CD4-positive, alpha-beta T cell treated with Interleukin-10 for 1 hour (primary cell): Measurements from ENCODE around the gene VEGFA.
"Not testable (repeated sequence)": the region's sequence is repeated elsewhere in the genome, so short reads cannot be mapped to it uniquely, and the experiment has no call there.

Experiments
- DNase-seq: peaks from one replicate; pipeline ENCODE4 v3.0.0-alpha.2; 2020

The VEGFA gene

DNA sequence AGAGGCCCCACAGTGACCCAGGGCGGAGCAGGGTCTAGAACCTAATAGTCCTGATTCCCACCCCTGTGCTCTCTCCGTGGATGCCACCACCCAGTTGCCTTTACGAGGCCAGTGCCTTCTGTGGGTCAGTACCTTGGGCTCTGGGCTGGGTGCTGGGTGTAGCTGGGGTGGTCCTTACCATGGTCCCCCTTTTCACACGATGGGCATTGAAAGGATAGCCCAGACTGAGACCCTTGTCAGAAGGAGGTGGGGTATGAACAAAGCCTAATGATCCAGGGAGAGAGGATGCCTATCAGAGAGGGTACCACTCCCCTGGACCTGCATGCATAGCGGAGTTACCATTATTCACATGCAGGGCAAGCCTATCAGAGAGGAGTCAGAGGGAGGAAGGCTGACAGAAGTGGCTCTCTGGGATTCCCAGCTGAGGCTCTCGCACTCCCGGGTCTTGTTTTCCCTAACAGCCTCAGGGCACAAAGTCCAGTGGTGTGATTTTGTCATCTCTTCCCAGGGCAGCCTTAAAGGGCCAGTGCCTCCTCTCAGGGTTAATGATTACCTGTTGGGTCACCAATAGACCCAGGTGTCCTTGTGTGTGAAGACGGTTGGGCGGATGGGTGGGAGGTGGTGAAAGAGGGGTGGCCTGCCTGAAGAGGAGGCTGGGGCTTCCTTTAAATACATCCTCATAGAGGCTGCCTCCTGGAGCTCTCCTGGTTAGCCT, 36.2 kb downstream of the VEGFA start:
- DNase-seq, result no peak

- no peak for DNase-seq
Observed at GRCh38 chr6:43806758-43807227, 36.8 kb downstream of the VEGFA start.

GRCh38 chr6:43807228-43808061, 37.4 kb downstream of the VEGFA start:
- no peak for DNase-seq

DNA sequence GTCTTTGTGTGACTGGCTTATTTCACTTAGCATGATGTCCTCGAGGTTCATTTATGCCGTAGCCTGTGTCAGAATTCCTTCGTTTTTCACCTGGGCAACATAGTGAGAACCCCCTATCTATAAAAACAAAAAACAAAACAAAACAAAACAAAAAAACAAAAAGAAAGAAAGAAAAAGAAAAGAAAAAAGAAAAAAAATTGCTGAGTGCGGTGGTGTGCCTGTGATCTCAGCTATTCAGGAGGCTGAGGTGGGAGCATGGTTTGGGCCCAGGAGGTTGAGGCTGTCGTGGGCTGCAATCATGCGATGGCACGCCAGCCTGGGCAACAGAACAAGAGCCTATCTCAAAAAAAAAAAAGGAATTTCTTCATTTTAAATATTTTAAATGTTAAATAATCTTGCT, 38.4 kb downstream of the VEGFA start:
- DNase-seq, result no peak

GRCh38 chr6:43809417-43810305, 39.6 kb downstream of the VEGFA start:
- DNase-seq, result no peak

GRCh38 chr6:43810965-43811732, 41.1 kb downstream of the VEGFA start:
- DNase-seq, result no peak

DNA sequence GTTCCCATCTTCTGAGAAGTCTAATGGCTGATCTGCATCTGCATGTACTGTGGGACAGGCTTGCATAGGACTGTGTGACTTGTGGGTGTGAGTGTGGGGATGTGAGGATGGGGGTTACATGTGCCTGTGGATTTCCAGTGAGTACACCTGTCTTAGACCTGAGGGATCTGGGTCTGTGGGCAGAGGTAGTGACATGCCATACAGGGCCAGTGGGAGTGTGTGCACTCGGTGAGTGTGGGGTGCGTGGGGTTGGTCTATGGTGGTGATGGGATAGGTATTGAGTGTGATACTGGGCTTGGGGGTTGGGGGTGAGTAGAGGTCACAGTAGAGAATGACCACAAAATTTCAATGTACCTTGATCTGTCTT, 41.7 kb downstream of the VEGFA start:
- DNase-seq, result no peak

- DNase-seq, result peak; percentile 53
Observed at GRCh38 chr6:43812850-43813578, 43.0 kb downstream of the VEGFA start.

- no peak for DNase-seq
Observed at GRCh38 chr6:43814111-43814510, 44.1 kb downstream of the VEGFA start.

GRCh38 chr6:43814865-43815264, 44.9 kb downstream of the VEGFA start:
- DNase-seq, result no peak

DNA sequence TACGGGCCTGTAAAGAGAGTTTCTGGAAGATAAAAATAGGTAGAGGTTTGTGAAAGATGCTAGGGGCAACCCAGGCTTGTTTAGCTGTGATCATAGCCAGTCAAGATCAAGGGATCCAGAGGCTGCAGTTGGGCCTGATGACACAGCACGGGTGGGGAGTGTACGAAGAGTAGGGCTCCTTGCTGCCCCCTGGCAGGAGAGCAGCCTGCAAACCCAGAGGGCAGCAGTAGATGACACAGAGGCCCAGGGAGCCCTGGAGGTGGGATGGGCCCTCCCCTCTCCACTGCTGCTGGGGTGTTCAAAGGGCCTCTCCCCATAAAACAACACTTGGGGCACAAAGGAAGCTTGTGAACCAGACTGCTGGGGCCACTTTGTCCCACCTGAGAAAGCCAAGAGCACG, 47.2 kb downstream of the VEGFA start:
- DNase-seq, result no peak

DNA sequence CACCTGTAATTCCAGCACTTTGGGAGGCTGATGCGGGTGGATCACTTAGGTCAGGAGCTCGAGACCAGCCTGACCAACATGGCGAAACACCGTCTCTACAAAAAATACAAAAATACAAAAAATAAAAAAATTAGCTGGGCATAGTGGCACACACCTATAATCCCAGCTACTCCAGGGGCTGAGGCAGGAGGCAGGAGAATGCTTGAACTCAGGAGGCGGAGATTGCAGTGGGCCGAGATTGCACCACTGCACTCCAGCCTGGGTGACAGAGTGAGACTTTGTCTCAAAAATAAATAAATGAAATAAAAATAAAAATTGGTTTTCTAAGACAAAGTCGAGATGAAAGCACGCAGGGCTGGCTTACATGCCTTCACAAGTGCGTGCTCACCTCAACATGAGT, 49.0 kb downstream of the VEGFA start:
- not testable (repeated sequence) for DNase-seq

DNA sequence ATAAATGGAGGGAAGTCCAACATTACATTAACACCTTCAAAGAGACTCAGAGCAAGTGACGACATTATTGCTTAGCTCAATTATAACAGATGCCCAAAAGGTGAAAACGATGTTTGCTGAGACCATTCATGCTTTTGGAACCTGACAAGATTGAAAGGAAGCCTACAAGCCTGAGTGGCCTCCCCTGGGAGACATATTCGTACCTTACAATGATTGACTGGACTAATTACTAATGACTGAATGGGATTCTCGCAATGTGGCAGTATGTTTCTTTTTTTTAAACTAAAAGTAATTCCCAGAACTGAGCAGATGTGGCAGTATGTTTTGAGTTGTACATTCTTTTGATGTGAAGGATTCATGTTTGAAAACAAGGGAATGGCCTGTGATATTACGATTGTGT, 49.9 kb downstream of the VEGFA start:
- no peak for DNase-seq

DNA sequence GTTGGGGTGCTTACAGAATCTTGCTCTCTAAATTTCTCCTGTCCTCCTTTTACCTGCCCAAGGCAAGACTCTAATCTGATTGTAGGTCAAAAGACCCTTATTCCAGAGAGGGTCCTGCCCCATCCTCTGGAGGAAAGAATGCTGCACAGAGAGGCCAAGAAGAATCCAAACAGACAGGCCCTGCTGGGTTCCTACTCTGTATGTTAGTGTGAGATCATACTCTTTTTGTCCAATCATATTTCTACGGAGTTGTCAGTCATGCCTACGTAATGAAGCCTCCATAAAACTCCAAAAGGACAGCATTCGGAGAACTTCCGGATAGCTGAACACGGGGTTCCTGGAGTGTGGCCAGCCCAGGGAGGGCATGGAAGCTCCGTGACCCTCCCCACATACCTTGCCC, 50.5 kb downstream of the VEGFA start:
- no peak for DNase-seq

DNA sequence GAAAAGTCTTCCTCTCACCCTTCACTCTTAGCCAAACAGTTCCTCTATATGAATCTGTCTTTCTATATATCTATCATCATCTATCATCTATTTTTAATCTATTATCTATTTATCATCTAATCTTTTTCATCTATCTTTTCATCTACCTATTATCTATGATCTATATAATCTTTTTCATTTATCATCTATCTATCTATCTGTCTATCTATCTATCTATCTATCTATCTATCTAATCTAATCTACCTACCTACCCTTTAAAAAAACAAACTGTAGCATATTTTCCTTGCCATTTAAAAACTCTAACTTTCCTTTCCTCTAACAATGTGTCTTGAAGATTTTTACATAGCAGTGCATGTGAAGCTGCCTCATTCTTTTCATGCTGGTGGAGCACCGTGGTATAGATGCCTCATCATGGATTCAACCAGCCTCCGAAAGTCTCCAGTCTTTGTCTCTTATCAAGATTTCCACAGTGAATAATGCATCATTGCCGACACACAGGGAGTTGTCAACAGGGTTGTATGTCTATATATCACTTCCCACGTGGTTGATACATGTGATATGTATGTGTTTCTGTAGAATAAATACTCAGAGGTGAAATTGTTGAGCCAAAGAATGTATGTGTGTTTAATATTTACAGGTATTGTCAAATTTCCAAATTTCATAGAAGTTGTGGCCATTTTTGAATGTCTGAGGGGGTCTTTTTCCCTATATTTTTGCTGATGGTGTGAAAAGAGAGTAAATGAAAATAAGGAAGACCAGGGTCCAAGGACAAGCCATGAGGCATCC, 51.3 kb downstream of the VEGFA start:
- DNase-seq, result no peak

DNA sequence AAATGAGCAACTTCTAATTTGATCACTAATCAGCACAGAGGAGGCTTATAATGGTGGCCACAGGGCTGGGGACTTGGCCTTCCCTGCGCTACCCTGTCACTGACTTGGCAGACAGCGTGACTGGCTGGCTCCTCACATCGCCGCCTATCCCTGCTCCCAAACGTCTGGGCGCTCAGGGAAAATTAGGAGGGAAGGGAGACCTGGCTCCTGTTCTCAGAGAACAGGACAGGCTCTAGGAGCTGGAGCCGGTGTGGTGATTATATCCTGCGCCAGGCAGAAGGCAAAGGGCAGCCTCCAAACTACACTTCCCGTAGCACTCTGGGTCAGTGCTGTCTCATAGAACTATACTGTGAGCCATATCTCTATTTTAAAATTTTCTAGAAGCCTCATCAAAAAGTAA, 53.4 kb downstream of the VEGFA start:
- DNase-seq, result no peak

GRCh38 chr6:43823879-43824702, 54.1 kb downstream of the VEGFA start:
- DNase-seq, result no peak

DNA sequence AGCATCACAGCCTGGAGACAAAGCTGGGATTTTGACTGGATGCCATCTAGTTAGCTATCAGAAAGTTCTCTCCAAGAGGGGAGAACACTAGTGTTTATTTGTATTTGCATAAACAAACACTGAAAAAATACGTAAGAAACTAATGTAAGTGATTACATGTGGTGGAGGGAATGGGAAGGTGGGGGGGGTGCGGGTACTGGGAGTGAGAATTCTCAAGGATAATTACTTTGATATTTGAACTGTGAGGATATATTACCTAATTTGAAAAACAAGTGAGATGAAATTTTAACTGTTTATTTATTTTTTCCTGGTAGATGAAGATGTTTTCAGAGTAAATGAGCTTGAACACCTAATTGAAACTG, 54.7 kb downstream of the VEGFA start:
- no peak for DNase-seq

- no peak for DNase-seq
Observed at GRCh38 chr6:43825187-43826115, 55.4 kb downstream of the VEGFA start.
